GM23248 (cell line): ENCODE measurements around the gene IGFBP6. TPM values are rescaled to one million over a fixed set of nuclear protein-coding genes. Genes with fewer than 3 reads are reported as not detected.
A peak's percentile ranks its signal among the peaks of the same experiment; 100 is the strongest.

Experiments
- DNase-seq: peaks from one replicate; pipeline ENCODE4 v3.0.0-alpha.2; 2015
- H2AFZ ChIP-seq: fragments of 200-600 bp; sonication (generic); 2 replicates; pipeline ENCODE4 v1.6.1; 2016; ENCODE audit warnings: antibody characterized with exemption
- H3F3A ChIP-seq: fragments of 200-600 bp; sonication (generic); 2 replicates; pipeline ENCODE4 v1.6.1; 2016; ENCODE audit warnings: mild to moderate bottlenecking, antibody characterized with exemption, mixed run types; ENCODE audit not compliant: insufficient read depth
- H3K27ac ChIP-seq: fragments of 200-600 bp; sonication (generic); 2 replicates; pipeline ENCODE4 v1.5.1; 2016; ENCODE audit warnings: mild to moderate bottlenecking
- H3K27me3 ChIP-seq: fragments of 200-600 bp; sonication (generic); replicated peaks from 2 replicates; pipeline ENCODE4 v1.6.1; 2016; ENCODE audit warnings: mild to moderate bottlenecking; ENCODE audit not compliant: insufficient read depth
- H3K36me3 ChIP-seq: fragments of 200-600 bp; sonication (generic); 2 replicates; pipeline ENCODE4 v1.6.1; 2016; ENCODE audit warnings: low read depth, mild to moderate bottlenecking
- H3K4me1 ChIP-seq: fragments of 200-600 bp; sonication (generic); 2 replicates; pipeline ENCODE4 v1.6.1; 2016; ENCODE audit warnings: mild to moderate bottlenecking; ENCODE audit not compliant: insufficient read depth
- H3K4me2 ChIP-seq: fragments of 200-600 bp; sonication (generic); one replicate; pipeline ENCODE4 v1.6.1; 2016; ENCODE audit warnings: mild to moderate bottlenecking; ENCODE audit not compliant: unreplicated experiment
- H3K4me3 ChIP-seq: fragments of 200-600 bp; sonication (generic); 2 replicates; pipeline ENCODE4 v1.5.1; 2016; ENCODE audit warnings: mild to moderate bottlenecking
- H3K79me2 ChIP-seq: fragments of 200-600 bp; sonication (generic); 2 replicates; pipeline ENCODE4 v1.6.1; 2016; ENCODE audit warnings: mild to moderate bottlenecking; ENCODE audit not compliant: insufficient read depth
- H3K9ac ChIP-seq: fragments of 200-600 bp; sonication (generic); 2 replicates; pipeline ENCODE4 v1.6.1; 2016; ENCODE audit warnings: mild to moderate bottlenecking
- H3K9me2 ChIP-seq: fragments of 200-600 bp; sonication (generic); 2 replicates; pipeline ENCODE4 v1.6.1; 2016; ENCODE audit warnings: mixed run types, mild to moderate bottlenecking, moderate library complexity; ENCODE audit not compliant: insufficient read depth
- H3K9me3 ChIP-seq: fragments of 200-600 bp; sonication (generic); one replicate; pipeline ENCODE4 v1.6.1; 2017; ENCODE audit warnings: low read depth
- H4K20me1 ChIP-seq: fragments of 200-600 bp; sonication (generic); 2 replicates; pipeline ENCODE4 v1.6.0; 2016; ENCODE audit not compliant: insufficient read depth
- EZH2 ChIP-seq: fragments of 200-600 bp; sonication (generic); IDR thresholded peaks from 2 replicates; pipeline ENCODE4 v1.6.1; 2018; ENCODE audit warnings: antibody characterized with exemption, mild to moderate bottlenecking; ENCODE audit not compliant: insufficient read depth, poor library complexity, severe bottlenecking
- EZH2phosphoT487 ChIP-seq: fragments of 200-600 bp; sonication (generic); IDR thresholded peaks from 2 replicates; pipeline ENCODE4 v1.6.1; 2018; ENCODE audit warnings: antibody characterized with exemption, moderate library complexity, mild to moderate bottlenecking, low read depth; ENCODE audit not compliant: insufficient read depth
- whole genome bisulfite sequencing, 2 experiments: methylation state at CpG; one replicate each; pipeline ENCODE4 v1.1.6; 2015 to 2017; ENCODE audit warnings: low lambda C conversion rate in 2 of 2, low coverage in 1 of 2; ENCODE audit errors: missing lambda C conversion rate in 2 of 2; 5-methylcytosine and 5-hydroxymethylcytosine counted together
- in situ Hi-C: fragments of 300-500 bp; cut with MboI; formaldehyde crosslinking; loops from 2 replicates; pipeline ENCODE4 v1.15.0; 2020
- polyA plus RNA-seq: library from polyadenylated mRNA; unstranded; fragments of >200 nt; fragmentation: Nextera tagmentation; extraction: Ambion mirVana; gene quantifications from 2 replicates; pipeline ENCODE4 v1.2.1, GENCODE V29; 2016
- total RNA-seq: library from RNA; depleted of rRNA; stranded (reverse); fragments of >200 nt; shearing (Covaris generic); gene quantifications from 2 replicates; pipeline ENCODE4 v1.2.3, GENCODE V29; 2014

IGFBP6 gene
- total and polyA plus RNA-seq, 2 experiments from 2014 or later, result 1,614 to 1,827 TPM

DNA sequence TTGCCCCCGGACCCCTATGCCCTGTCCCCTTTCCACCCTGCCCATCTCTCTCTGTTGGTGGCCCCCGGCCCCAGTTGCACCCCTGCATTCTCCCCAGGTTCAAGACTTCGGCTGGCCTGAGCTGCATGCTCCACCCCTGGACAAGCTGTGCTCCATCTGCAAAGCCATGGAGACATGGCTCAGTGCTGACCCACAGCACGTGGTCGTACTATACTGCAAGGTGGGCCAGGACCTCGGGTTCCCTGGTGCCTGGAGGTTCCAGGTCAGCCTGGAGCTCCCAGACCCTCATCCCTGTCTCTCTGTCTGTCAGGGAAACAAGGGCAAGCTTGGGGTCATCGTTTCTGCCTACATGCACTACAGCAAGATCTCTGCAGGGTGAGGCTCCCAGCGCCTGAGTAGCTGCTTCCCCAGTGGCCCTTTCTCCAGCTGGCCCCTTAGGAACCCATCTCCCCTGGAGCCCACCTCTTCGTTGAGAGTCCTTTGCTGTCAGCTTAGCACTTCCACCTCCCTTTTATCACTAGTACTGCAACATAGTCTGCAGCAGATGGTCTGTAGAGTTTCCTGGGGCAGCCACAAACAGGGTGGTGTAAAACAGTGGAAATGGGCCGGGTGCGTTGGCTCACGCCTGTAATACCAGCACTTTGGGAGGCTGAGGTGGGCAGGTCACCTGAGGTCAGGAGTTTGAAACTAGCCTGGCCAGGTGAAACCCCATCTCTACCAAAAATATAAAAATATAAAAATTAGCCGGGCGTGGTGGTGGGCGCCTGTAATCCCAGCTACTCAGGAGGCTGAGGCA lies 41.8 kb upstream of the IGFBP6 start:
- TF ChIP-seq EZH2phosphoT487, result no peak
- Histone ChIP-seq H3K36me3 (no peaks in the 10 kb centered on the region), H3K9me3 (no peaks in the 10 kb centered on the region), H3F3A (peaks cover 22% of the 10 kb centered on the region), H3K9me2 (no peaks in the 10 kb centered on the region), H3K79me2 (peaks cover 15% of the 10 kb centered on the region), H3K27me3 (no peaks in the 10 kb centered on the region), H3K9ac (no peak overlapping the region), H3K4me2 (no peak overlapping the region), H2AFZ (no peak overlapping the region), H3K4me1 (peaks cover 53% of the 10 kb centered on the region), H3K27ac (no peak overlapping the region), H4K20me1 (no peaks in the 10 kb centered on the region), H3K4me3 (no peak overlapping the region)
- in situ Hi-C loops, result no loop called here
- WGBS, 2 experiments, result 78 to 82% methylated on average over 15 of the region's 15 CpGs
- no peak for DNase-seq

DNA sequence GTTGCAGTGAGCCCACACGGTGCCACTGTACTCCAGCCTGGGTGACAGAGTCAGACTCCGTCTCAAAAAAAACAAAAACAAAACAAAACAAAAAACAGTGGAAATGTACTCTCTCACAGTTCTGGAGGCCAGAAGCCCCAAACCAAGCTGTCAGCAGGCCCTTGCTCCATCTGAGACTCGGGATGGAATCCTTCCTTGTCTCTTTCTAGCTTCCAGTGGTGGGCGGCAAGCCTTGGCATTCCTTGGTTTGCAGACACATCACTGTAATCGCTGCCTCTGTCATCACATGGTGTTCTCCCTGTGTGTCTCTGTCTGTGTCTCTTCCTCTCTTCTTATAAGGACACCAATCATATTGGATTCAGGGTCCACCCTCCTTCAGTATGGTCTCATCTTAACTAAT lies 41.2 kb upstream of the IGFBP6 start:
- H3K4me2 ChIP-seq, result no peak overlapping the region
- in situ Hi-C loops, result no loop called here
- H3K9me3 ChIP-seq, result no peaks in the 10 kb centered on the region
- H3K9ac ChIP-seq, result no peak overlapping the region
- peak; percentile 64 for DNase-seq
- no peak for TF ChIP-seq EZH2
- no peak for TF ChIP-seq EZH2phosphoT487
- H3K4me1 ChIP-seq, result peaks cover 48% of the 10 kb centered on the region
- H3K36me3 ChIP-seq, result no peaks in the 10 kb centered on the region
- H3K27me3 ChIP-seq, result no peaks in the 10 kb centered on the region
- H3K4me3 ChIP-seq, result no peak overlapping the region
- 51 to 54% methylated on average over 5 of the region's 5 CpGs for WGBS, 2 experiments
- H3K79me2 ChIP-seq, result peaks cover 11% of the 10 kb centered on the region
- no peaks in the 10 kb centered on the region for H3K9me2 ChIP-seq
- H3F3A ChIP-seq, result peaks cover 22% of the 10 kb centered on the region
- no peak overlapping the region for H2AFZ ChIP-seq
- H3K27ac ChIP-seq, result peak overlapping the region; percentile 31; the same call in 1 of the 2 replicates
- no peaks in the 10 kb centered on the region for H4K20me1 ChIP-seq

DNA sequence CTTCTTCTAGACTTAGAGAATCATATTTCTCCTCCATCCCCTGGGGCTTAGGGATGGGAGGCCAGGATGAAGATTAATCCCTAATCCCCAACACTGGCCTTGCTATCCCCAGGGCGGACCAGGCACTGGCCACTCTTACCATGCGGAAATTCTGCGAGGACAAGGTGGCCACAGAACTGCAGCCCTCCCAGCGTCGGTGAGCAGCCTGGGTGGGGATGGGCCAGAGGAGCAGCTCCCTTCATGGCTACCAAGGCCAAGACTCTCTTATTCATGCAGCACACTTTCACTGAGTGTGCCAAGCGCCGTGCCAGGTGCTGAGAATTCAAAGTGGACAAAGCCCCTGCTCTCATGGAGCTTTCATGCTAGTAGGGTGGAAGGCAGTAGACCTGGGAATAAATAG lies 40.6 kb upstream of the IGFBP6 start:
- Histone ChIP-seq H3K4me1 (peaks cover 42% of the 10 kb centered on the region), H3K27ac (peak overlapping the region; percentile 31; the same call in 1 of the 2 replicates), H3K4me3 (no peak overlapping the region), H3K9ac (no peak overlapping the region), H3F3A (peaks cover 22% of the 10 kb centered on the region), H4K20me1 (no peaks in the 10 kb centered on the region), H3K9me3 (no peaks in the 10 kb centered on the region), H3K36me3 (no peaks in the 10 kb centered on the region), H2AFZ (no peak overlapping the region), H3K4me2 (no peak overlapping the region), H3K27me3 (no peaks in the 10 kb centered on the region), H3K9me2 (no peaks in the 10 kb centered on the region), H3K79me2 (peaks cover 6% of the 10 kb centered on the region)
- no peak for DNase-seq
- 96 to 97% methylated on average over 7 of the region's 7 CpGs for WGBS, 2 experiments
- TF ChIP-seq EZH2, result no peak
- no peak for TF ChIP-seq EZH2phosphoT487
- in situ Hi-C loops, result no loop called here

- Histone ChIP-seq H3K9ac (no peak overlapping the region), H3K27me3 (no peaks in the 10 kb centered on the region), H3K4me1 (peaks cover 33% of the 10 kb centered on the region), H3K9me3 (no peaks in the 10 kb centered on the region), H4K20me1 (no peaks in the 10 kb centered on the region), H3K27ac (no peak overlapping the region), H3K4me2 (no peak overlapping the region), H3K79me2 (no peaks in the 10 kb centered on the region), H3F3A (peaks cover 23% of the 10 kb centered on the region), H2AFZ (no peak overlapping the region), H3K9me2 (no peaks in the 10 kb centered on the region), H3K4me3 (no peak overlapping the region), H3K36me3 (no peaks in the 10 kb centered on the region; the same call in 1 of the 2 replicates)
- 80 to 84% methylated on average over 12 to 13 of the region's 13 CpGs for WGBS, 2 experiments
- TF ChIP-seq EZH2 (no peak), EZH2phosphoT487 (no peak)
- no peak for DNase-seq
- in situ Hi-C loops, result no loop called here
These were observed 39.5 kb upstream of the IGFBP6 start for GRCh38 chr12:53057816-53058500.
